ENCODE results near the gene FRS3. TPM values are rescaled to one million over a fixed set of nuclear protein-coding genes. Genes with fewer than 3 reads are reported as not detected.

FRS3 gene
- total and polyA plus RNA-seq, 12 donors, result 0.30 to 21.2 (median 5.4) TPM

GRCh38 chr6:41785689-41786450 is 6.2 kb upstream of the FRS3 start:
- peaks cover 0 to 14% of the 10 kb centered on the region in 2 donors for H3K36me3 ChIP-seq (replicated peaks in 1 of 2)
- TF ChIP-seq CTCF (IDR thresholded peaks at IDR 0.05) (no peak), POLR2A (IDR thresholded peaks at IDR 0.05) (no peak)
- H3K4me1 ChIP-seq (replicated peaks in 1 of 2), result peaks cover 23 to 32% of the 10 kb centered on the region in 2 donors
- H3K9me3 ChIP-seq (replicated peaks in 1 of 3), result no peaks in the 10 kb centered on the region
- no peaks in the 10 kb centered on the region for H3K27me3 ChIP-seq
- intact Hi-C loops (cut with DNase I), result loop anchor here (10.0 kb wide), 1 partner anchor 149 kb away; no protein-coding TSS in a partner anchor
- DNase-seq, result peak in 6 of 7 donors; percentile 26 to 63 (median 44)
- H3K27ac ChIP-seq, result peak overlapping the region in 4 of 5 donors; percentile 86 to 95 (median 93)
- H3K4me3 ChIP-seq, result peak overlapping the region in 2 of 4 donors; percentile 56 to 58
- WGBS, 4 donors, result 21 to 46% (median 27%) methylated on average over 9 to 29 of the region's 29 CpGs

GRCh38 chr6:41785254-41785653 is 5.6 kb upstream of the FRS3 start:
- Histone ChIP-seq H3K4me3 (no peak overlapping the region), H3K9me3 (replicated peaks in 1 of 3) (no peaks in the 10 kb centered on the region), H3K36me3 (replicated peaks in 1 of 2) (peaks cover 0 to 9% of the 10 kb centered on the region in 2 donors), H3K4me1 (replicated peaks in 1 of 2) (peaks cover 24 to 33% of the 10 kb centered on the region in 2 donors), H3K27me3 (no peaks in the 10 kb centered on the region), H3K27ac (peak overlapping the region in 1 of 5 donors; percentile 2)
- WGBS, 4 donors, result 82 to 90% (median 88%) methylated on average over 11 of the region's 11 CpGs
- no peak for TF ChIP-seq CTCF (IDR thresholded peaks at IDR 0.05)
- TF ChIP-seq POLR2A (IDR thresholded peaks at IDR 0.05), result no peak
- DNase-seq, result no peak
- intact Hi-C loops (cut with DNase I), result loop anchor here (10.0 kb wide), 1 partner anchor 150 kb away; no protein-coding TSS in a partner anchor

- Histone ChIP-seq H3K27ac (peak overlapping the region in 1 of 5 donors; percentile 2), H3K4me1 (replicated peaks in 1 of 2) (peaks cover 24 to 33% of the 10 kb centered on the region in 2 donors), H3K4me3 (no peak overlapping the region), H3K36me3 (replicated peaks in 1 of 2) (peaks cover 0 to 7% of the 10 kb centered on the region in 2 donors), H3K27me3 (no peaks in the 10 kb centered on the region), H3K9me3 (replicated peaks in 1 of 3) (no peaks in the 10 kb centered on the region)
- TF ChIP-seq CTCF (IDR thresholded peaks at IDR 0.05) (no peak), POLR2A (IDR thresholded peaks at IDR 0.05) (no peak)
- intact Hi-C loops (cut with DNase I), result loop anchor here (5.0 to 10.0 kb wide), 2 partner anchors 150 to 258 kb away; no protein-coding TSS in a partner anchor
- DNase-seq, result no peak
- 57 to 67% (median 65%) methylated on average over 5 of the region's 5 CpGs for WGBS, 4 donors
Observed at GRCh38 chr6:41784581-41785171, 5.0 kb upstream of the FRS3 start.

- Histone ChIP-seq H3K36me3 (replicated peaks in 1 of 2) (no peaks in the 10 kb centered on the region), H3K9me3 (replicated peaks in 1 of 3) (no peaks in the 10 kb centered on the region), H3K4me1 (replicated peaks in 1 of 2) (peaks cover 28 to 34% of the 10 kb centered on the region in 2 donors), H3K27ac (no peak overlapping the region), H3K4me3 (no peak overlapping the region), H3K27me3 (no peaks in the 10 kb centered on the region)
- WGBS, 4 donors, result 73 to 79% (median 77%) methylated on average over 6 of the region's 6 CpGs
- intact Hi-C loops (cut with DNase I), result loop anchor here (5.0 to 10.0 kb wide), 2 partner anchors 152 to 259 kb away; no protein-coding TSS in a partner anchor
- DNase-seq, result no peak
- no peak for TF ChIP-seq POLR2A (IDR thresholded peaks at IDR 0.05)
- no peak for TF ChIP-seq CTCF (IDR thresholded peaks at IDR 0.05)
Observed at GRCh38 chr6:41783106-41783780, 3.5 kb upstream of the FRS3 start.

All from adrenal gland (tissue), 12 donors.